WTC11 (cell line): Measurements from ENCODE around the gene NCKAP5L. TPM values are rescaled to one million over a fixed set of nuclear protein-coding genes. Genes with fewer than 3 reads are reported as not detected.
"Not testable (repeated sequence)": the region's sequence is repeated elsewhere in the genome, so short reads cannot be mapped to it uniquely, and the experiment has no call there.

Experiments
- ATAC-seq: fragments of 200-7000 bp; cut with Tn5 transposase; 2 replicates; pipeline ENCODE4 v1.10.0; 2021; ENCODE audit warnings: mild to moderate bottlenecking, moderate library complexity
- CTCF ChIA-PET: fragments of 300-600 bp; sonication (Branson Sonifier 250); formaldehyde crosslinking; loops from one replicate; lab custom pipeline; 2021; ENCODE audit warnings: antibody characterized with exemption; lab: Charles Lee
- POLR2A ChIA-PET: fragments of 350-600 bp; sonication (Branson Sonifier 250); formaldehyde crosslinking; loops from one replicate; lab custom pipeline; 2021; ENCODE audit warnings: antibody characterized with exemption; lab: Charles Lee
- DNase-seq: peaks from one replicate; pipeline ENCODE4 v3.0.0; 2021; ENCODE audit warnings: low spot score
- H3K27ac Mint-ChIP-seq: 2 replicates; pipeline ENCODE4 v1.8.0; 2021; ENCODE audit warnings: mixed read lengths
- H3K27me3 Mint-ChIP-seq: 2 replicates; pipeline ENCODE4 v1.8.0; 2021; ENCODE audit warnings: low read depth, mild to moderate bottlenecking, moderate library complexity, mixed read lengths
- H3K36me3 Mint-ChIP-seq: 2 replicates; pipeline ENCODE4 v1.8.0; 2021; ENCODE audit warnings: mixed read lengths
- H3K4me1 Mint-ChIP-seq: 2 replicates; pipeline ENCODE4 v1.8.0; 2022; ENCODE audit warnings: mixed read lengths
- H3K4me3 Mint-ChIP-seq: 2 replicates; pipeline ENCODE4 v1.8.0; 2021; ENCODE audit warnings: mild to moderate bottlenecking, moderate library complexity, mixed read lengths
- H3K9me3 Mint-ChIP-seq: 2 replicates; pipeline ENCODE4 v1.8.0; 2021; ENCODE audit warnings: mixed read lengths
- ARID4B ChIP-seq: sonication (generic); formaldehyde crosslinking; IDR thresholded peaks from 2 replicates; pipeline ENCODE4 v1.8.0; 2023; ENCODE audit warnings: missing genetic modification reagents, mild to moderate bottlenecking, borderline replicate concordance
- ATF1 ChIP-seq: sonication (generic); formaldehyde crosslinking; IDR thresholded peaks from 2 replicates; pipeline ENCODE4 v1.8.1; 2023; ENCODE audit warnings: mild to moderate bottlenecking, moderate library complexity, missing genetic modification reagents
- ETV6 ChIP-seq: sonication (generic); formaldehyde crosslinking; IDR thresholded peaks from 2 replicates; pipeline ENCODE4 v1.8.1; 2022; ENCODE audit warnings: mild to moderate bottlenecking, missing genetic modification reagents
- GRHL2 ChIP-seq: fragments of 250-450 bp; sonication (Bioruptor Pico); IDR thresholded peaks from 2 replicates; pipeline ENCODE4 v1.8.0; 2022; ENCODE audit warnings: mild to moderate bottlenecking, moderate library complexity; ENCODE audit not compliant: insufficient replicate concordance, severe bottlenecking
- HMGA2 ChIP-seq: fragments of 250-450 bp; sonication (Bioruptor Pico); IDR thresholded peaks from 2 replicates; pipeline ENCODE4 v1.4.0; 2021; ENCODE audit warnings: mild to moderate bottlenecking, moderate library complexity
- JAZF1 ChIP-seq: fragments of 250-450 bp; sonication (Bioruptor Pico); IDR thresholded peaks from 2 replicates; pipeline ENCODE4 v1.9.0; 2021; ENCODE audit warnings: moderate library complexity, mild to moderate bottlenecking, inconsistent platforms
- NR3C1 ChIP-seq: sonication (generic); formaldehyde crosslinking; conservative IDR thresholded peaks from 2 replicates; pipeline ENCODE4 v1.8.1; 2023; ENCODE audit warnings: low read depth, mild to moderate bottlenecking, missing genetic modification reagents
- SMAD3 ChIP-seq: sonication (generic); formaldehyde crosslinking; IDR thresholded peaks from 2 replicates; pipeline ENCODE4 v1.8.0; 2022; ENCODE audit warnings: missing genetic modification reagents, mild to moderate bottlenecking, borderline replicate concordance
- SOX15 ChIP-seq: fragments of 250-450 bp; sonication (Bioruptor Pico); IDR thresholded peaks from 2 replicates; pipeline ENCODE4 v1.9.0; 2021; ENCODE audit warnings: mild to moderate bottlenecking
- ZNF138 ChIP-seq: sonication (generic); formaldehyde crosslinking; conservative IDR thresholded peaks from 2 replicates; pipeline ENCODE4 v1.8.1; 2022; ENCODE audit warnings: mild to moderate bottlenecking, moderate library complexity, missing genetic modification reagents
- ZNF263 ChIP-seq: sonication (generic); formaldehyde crosslinking; IDR thresholded peaks from 2 replicates; pipeline ENCODE4 v1.8.1; 2022; ENCODE audit warnings: low read depth, mild to moderate bottlenecking, moderate library complexity, missing genetic modification reagents
- ZNF423 ChIP-seq: fragments of 250-450 bp; sonication (Bioruptor Pico); IDR thresholded peaks from 2 replicates; pipeline ENCODE4 v2.1.2; 2022; ENCODE audit warnings: mild to moderate bottlenecking, moderate library complexity
- ZNF425 ChIP-seq: fragments of 250-450 bp; sonication (Bioruptor Pico); conservative IDR thresholded peaks from 2 replicates; pipeline ENCODE4 v1.9.0; 2021; ENCODE audit warnings: mild to moderate bottlenecking
- ZNF671 ChIP-seq: fragments of 250-450 bp; sonication (Bioruptor Pico); IDR thresholded peaks from 2 replicates; pipeline ENCODE4 v1.8.0; 2021; ENCODE audit warnings: mild to moderate bottlenecking
- total RNA-seq: library from RNA; stranded (reverse); gene quantifications from 3 replicates; pipeline ENCODE4 v1.2.3, GENCODE V29; 2021
- TF ChIP-seq, protein P1 (sequence below): sonication (generic); formaldehyde crosslinking; IDR thresholded peaks from 2 replicates; pipeline ENCODE4 v1.8.0; 2022; ENCODE audit warnings: mild to moderate bottlenecking, missing genetic modification reagents
- TF ChIP-seq, protein P2 (sequence below): sonication (generic); formaldehyde crosslinking; IDR thresholded peaks from 2 replicates; pipeline ENCODE4 v1.8.0; 2023; ENCODE audit warnings: mild to moderate bottlenecking, missing genetic modification reagents
- TF ChIP-seq, protein P3 (sequence below): sonication (generic); formaldehyde crosslinking; IDR thresholded peaks from 2 replicates; pipeline ENCODE4 v1.8.1; 2023; ENCODE audit warnings: mild to moderate bottlenecking, missing genetic modification reagents
- TF ChIP-seq, protein P4 (sequence below): sonication (generic); formaldehyde crosslinking; conservative IDR thresholded peaks from 2 replicates; pipeline ENCODE4 v1.8.1; 2022; ENCODE audit warnings: mild to moderate bottlenecking, missing genetic modification reagents

Gene NCKAP5L
- total RNA-seq, 1 experiment from 2014 or later, result 27.8 TPM

DNA sequence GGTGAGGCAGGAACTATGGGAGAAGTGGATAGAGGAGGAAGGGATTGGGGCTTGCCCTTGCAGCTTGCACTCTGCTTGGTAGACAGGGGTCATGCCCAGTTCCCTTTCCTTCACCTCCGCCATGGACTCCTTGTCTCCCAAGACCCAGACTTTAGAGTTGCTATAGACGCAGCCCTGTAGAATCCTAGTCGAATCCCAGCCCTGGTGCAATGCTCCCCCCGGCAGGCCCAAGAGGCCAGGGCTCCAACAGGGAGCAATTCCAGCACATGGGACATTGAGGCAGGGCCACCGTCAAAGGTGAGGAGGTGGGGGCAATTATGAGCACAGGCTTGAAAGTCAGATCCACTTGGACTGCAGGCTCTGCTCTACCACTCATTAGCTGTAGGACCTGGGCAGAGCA lies 44.2 kb upstream of the NCKAP5L start (continued):
- TF ChIP-seq, protein P1, sequence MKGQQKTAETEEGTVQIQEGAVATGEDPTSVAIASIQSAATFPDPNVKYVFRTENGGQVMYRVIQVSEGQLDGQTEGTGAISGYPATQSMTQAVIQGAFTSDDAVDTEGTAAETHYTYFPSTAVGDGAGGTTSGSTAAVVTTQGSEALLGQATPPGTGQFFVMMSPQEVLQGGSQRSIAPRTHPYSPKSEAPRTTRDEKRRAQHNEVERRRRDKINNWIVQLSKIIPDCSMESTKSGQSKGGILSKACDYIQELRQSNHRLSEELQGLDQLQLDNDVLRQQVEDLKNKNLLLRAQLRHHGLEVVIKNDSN (CRISPR knock-in tag), result no peak
- TF ChIP-seq ZNF263 (CRISPR knock-in tag) (no peak), ATF1 (CRISPR knock-in tag) (no peak), ETV6 (no peak), SMAD3 (no peak), SOX15 (CRISPR knock-in tag) (no peak), GRHL2 (CRISPR knock-in tag) (no peak), ZNF423 (CRISPR knock-in tag) (no peak), JAZF1 (CRISPR knock-in tag) (no peak)
- TF ChIP-seq, protein P2, sequence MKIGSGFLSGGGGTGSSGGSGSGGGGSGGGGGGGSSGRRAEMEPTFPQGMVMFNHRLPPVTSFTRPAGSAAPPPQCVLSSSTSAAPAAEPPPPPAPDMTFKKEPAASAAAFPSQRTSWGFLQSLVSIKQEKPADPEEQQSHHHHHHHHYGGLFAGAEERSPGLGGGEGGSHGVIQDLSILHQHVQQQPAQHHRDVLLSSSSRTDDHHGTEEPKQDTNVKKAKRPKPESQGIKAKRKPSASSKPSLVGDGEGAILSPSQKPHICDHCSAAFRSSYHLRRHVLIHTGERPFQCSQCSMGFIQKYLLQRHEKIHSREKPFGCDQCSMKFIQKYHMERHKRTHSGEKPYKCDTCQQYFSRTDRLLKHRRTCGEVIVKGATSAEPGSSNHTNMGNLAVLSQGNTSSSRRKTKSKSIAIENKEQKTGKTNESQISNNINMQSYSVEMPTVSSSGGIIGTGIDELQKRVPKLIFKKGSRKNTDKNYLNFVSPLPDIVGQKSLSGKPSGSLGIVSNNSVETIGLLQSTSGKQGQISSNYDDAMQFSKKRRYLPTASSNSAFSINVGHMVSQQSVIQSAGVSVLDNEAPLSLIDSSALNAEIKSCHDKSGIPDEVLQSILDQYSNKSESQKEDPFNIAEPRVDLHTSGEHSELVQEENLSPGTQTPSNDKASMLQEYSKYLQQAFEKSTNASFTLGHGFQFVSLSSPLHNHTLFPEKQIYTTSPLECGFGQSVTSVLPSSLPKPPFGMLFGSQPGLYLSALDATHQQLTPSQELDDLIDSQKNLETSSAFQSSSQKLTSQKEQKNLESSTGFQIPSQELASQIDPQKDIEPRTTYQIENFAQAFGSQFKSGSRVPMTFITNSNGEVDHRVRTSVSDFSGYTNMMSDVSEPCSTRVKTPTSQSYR, result no peak

DNA sequence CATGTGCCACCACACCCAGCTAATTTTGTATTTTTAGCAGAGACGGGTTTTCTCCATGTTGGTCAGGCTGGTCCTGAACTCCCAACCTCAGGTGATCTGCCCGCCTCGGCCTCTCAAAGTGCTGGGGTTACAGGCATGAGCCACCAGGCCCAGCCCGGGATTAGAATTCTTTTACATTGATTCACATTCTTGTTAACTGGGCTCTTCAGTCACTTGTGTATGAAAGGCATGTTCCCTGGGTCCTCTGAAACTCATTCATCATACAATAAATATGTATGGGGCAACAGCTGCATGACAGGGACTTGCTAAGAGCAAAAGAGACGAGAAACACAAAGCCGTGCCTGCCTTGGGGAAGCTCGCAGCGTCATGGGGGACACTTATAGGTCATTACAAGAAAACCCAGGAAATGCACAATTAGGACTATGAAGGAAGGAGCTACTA lies 43.6 kb upstream of the NCKAP5L start:
- not testable (repeated sequence) for DNase-seq, H3K27ac Mint-ChIP-seq, H3K36me3 Mint-ChIP-seq, H3K9me3 Mint-ChIP-seq, ATAC-seq, H3K4me3 Mint-ChIP-seq, H3K4me1 Mint-ChIP-seq, H3K27me3 Mint-ChIP-seq
- CTCF ChIA-PET, result interaction anchor here (1.1 to 9.5 kb wide), 4 partner anchors 30 to 95 kb away, joined by 3 to 99 read pairs (median 38); no protein-coding TSS in a partner anchor
- POLR2A ChIA-PET, result interaction anchor here (0.7 kb wide), 1 partner anchor 32 kb away, joined by 4 read pairs; no protein-coding TSS in a partner anchor

- Mint-ChIP-seq H3K4me3 (no peak overlapping the region), H3K27me3 (peaks cover 4% of the 10 kb centered on the region; the same call in 1 of the 2 replicates), H3K9me3 (no peaks in the 10 kb centered on the region), H3K36me3 (no peaks in the 10 kb centered on the region), H3K4me1 (peaks cover 9% of the 10 kb centered on the region), H3K27ac (no peak overlapping the region)
- POLR2A ChIA-PET, result no interaction called here
- CTCF ChIA-PET, result interaction anchor here (0.7 to 9.5 kb wide), 3 partner anchors 23 to 96 kb away, joined by 4 to 99 read pairs (median 71); no protein-coding TSS in a partner anchor
- ATAC-seq, result no peak
- TF ChIP-seq NR3C1, result no peak
- TF ChIP-seq ZNF671, result no peak
- TF ChIP-seq HMGA2, result no peak
- TF ChIP-seq, protein P3, sequence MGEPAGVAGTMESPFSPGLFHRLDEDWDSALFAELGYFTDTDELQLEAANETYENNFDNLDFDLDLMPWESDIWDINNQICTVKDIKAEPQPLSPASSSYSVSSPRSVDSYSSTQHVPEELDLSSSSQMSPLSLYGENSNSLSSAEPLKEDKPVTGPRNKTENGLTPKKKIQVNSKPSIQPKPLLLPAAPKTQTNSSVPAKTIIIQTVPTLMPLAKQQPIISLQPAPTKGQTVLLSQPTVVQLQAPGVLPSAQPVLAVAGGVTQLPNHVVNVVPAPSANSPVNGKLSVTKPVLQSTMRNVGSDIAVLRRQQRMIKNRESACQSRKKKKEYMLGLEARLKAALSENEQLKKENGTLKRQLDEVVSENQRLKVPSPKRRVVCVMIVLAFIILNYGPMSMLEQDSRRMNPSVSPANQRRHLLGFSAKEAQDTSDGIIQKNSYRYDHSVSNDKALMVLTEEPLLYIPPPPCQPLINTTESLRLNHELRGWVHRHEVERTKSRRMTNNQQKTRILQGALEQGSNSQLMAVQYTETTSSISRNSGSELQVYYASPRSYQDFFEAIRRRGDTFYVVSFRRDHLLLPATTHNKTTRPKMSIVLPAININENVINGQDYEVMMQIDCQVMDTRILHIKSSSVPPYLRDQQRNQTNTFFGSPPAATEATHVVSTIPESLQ (CRISPR knock-in tag), result no peak
- DNase-seq, result no peak
Measured at GRCh38 chr12:49871263-49871561, 43.0 kb upstream of the NCKAP5L start.

- CTCF ChIA-PET, result interaction anchor here (0.7 to 9.5 kb wide), 4 partner anchors 24 to 96 kb away, joined by 4 to 99 read pairs (median 39); no protein-coding TSS in a partner anchor
- no peak for ATAC-seq
- peaks cover 9% of the 10 kb centered on the region for H3K27me3 Mint-ChIP-seq
- TF ChIP-seq, protein P4, sequence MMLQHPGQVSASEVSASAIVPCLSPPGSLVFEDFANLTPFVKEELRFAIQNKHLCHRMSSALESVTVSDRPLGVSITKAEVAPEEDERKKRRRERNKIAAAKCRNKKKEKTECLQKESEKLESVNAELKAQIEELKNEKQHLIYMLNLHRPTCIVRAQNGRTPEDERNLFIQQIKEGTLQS (CRISPR knock-in tag), result no peak
- TF ChIP-seq ZNF138 (CRISPR knock-in tag), result no peak
- no peak for TF ChIP-seq ZNF425 (CRISPR knock-in tag)
- TF ChIP-seq ARID4B (CRISPR knock-in tag), result no peak
Measured at GRCh38 chr12:49870501-49871262, 42.5 kb upstream of the NCKAP5L start.

More at GRCh38 chr12:49870501-49871262, 42.5 kb upstream of the NCKAP5L start:
- Mint-ChIP-seq H3K9me3 (no peaks in the 10 kb centered on the region), H3K4me1 (peaks cover 9% of the 10 kb centered on the region), H3K4me3 (no peak overlapping the region), H3K27ac (no peak overlapping the region), H3K36me3 (no peaks in the 10 kb centered on the region)
- POLR2A ChIA-PET, result no interaction called here
- no peak for DNase-seq
